LNCAP (cell line): Measurements from ENCODE around the gene MFNG.

Experiments used
- CTCF ChIP-seq: fragments of 450-650 bp; IDR thresholded peaks from 2 replicates; pipeline ENCODE4 v1.5.1; 2017; ENCODE audit warnings: mild to moderate bottlenecking

The MFNG gene

GRCh38 chr22:37453696-37454095, 32.5 kb downstream of the MFNG start:
- TF ChIP-seq CTCF = no peak

- no peak for TF ChIP-seq CTCF
Observed at GRCh38 chr22:37451218-37451617, 35.0 kb downstream of the MFNG start.

- TF ChIP-seq CTCF = no peak
Observed at GRCh38 chr22:37449331-37450001, 36.7 kb downstream of the MFNG start.

GRCh38 chr22:37448516-37449127, 37.6 kb downstream of the MFNG start:
- no peak for TF ChIP-seq CTCF

- TF ChIP-seq CTCF = no peak
Observed at GRCh38 chr22:37445501-37445900, 40.7 kb downstream of the MFNG start.

- TF ChIP-seq CTCF = no peak
Observed at GRCh38 chr22:37443977-37444376, 42.2 kb downstream of the MFNG start.

GRCh38 chr22:37443086-37443485, 43.1 kb downstream of the MFNG start:
- TF ChIP-seq CTCF = no peak
